Nucleus accumbens (tissue), 56 donors: Measurements from ENCODE around the gene PRDM12.
A peak's percentile ranks its signal among the peaks of the same experiment; 100 is the strongest.
"Not testable (repeated sequence)": the region's sequence is repeated elsewhere in the genome, so short reads cannot be mapped to it uniquely, and the experiment has no call there.

Experiments used
- DNase-seq, 56 donors: peaks; one replicate each; lab custom pipeline; 2025; lab: John Stamatoyannopoulos, UW

Gene PRDM12

DNA sequence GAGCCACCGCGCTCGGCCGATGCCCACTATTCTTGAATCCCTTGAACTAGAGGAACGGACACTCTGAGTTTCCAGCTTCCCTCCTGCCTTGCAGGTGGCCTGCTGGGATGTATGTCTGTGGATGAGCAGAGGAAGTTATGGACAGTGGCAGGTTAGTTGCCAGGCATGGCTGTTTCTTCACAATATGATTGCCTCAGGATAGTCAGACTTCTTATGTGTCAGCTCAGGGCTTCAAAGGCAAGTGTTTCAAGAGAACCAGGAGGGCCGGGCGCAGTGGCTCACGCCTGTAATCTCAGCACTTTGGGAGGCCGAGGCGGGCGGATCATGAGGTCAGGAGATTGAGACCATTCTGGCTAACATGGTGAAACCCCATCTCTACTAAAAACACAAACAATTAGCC lies 21.6 kb downstream of the PRDM12 start:
- DNase-seq = not testable (repeated sequence)

DNA sequence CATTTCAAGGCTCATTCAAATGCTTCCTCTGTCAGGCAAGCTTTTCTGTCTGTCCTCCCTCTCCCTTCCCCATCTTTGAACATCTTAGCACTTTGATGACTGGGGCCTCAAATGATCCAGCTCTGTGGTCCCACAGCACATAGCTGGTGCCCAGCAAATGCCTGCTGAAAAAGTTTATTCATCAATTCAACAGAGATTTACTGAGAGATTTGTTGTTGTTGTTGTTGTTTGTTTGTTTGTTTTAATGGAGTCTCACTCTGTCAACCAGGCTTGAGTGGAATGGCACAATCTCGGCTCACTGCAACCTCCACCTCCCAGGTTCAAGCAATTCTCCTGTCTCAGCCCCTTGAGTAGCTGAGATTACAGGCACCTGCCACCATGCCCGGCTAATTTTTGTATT lies 23.2 kb downstream of the PRDM12 start:
- DNase-seq = no peak

DNA sequence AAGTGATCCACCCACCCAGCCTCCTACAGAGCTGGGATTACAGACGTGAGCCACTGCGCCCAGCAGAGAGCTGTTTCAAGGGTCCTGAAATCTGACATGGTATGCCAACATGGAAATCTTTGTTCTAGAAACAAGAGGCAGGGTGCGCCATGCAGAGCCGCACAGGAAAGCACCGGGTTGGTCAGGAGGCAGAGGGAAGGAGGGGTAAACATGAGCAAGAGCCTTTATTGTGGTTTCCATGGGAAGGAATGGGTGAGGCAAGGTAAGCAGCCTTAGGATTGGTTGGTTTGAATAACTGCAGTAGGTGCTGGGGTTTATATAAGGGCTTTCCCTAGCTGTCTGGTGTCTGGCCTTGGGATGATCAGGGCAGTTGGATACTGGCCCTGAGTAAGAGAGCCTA lies 23.7 kb downstream of the PRDM12 start:
- DNase-seq = no peak

DNA sequence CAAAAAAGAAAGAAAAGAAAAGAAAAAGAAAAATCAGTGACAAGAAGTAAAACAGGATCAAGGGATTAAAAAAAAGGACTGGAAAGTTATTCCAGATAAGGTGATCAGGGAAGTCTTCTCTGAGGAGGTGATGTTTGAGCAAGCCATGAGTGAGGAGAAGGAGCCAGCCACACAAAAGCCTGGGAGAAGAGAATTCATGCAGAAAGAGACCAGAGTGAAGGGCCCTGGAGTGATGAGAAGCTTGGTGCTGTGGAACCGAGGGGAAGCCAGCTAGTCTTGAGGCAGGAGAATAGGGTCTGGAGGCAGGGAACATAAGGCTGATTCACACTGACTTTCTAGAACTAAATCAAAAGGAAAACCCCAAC lies 25.2 kb downstream of the PRDM12 start:
- DNase-seq = no peak

DNA sequence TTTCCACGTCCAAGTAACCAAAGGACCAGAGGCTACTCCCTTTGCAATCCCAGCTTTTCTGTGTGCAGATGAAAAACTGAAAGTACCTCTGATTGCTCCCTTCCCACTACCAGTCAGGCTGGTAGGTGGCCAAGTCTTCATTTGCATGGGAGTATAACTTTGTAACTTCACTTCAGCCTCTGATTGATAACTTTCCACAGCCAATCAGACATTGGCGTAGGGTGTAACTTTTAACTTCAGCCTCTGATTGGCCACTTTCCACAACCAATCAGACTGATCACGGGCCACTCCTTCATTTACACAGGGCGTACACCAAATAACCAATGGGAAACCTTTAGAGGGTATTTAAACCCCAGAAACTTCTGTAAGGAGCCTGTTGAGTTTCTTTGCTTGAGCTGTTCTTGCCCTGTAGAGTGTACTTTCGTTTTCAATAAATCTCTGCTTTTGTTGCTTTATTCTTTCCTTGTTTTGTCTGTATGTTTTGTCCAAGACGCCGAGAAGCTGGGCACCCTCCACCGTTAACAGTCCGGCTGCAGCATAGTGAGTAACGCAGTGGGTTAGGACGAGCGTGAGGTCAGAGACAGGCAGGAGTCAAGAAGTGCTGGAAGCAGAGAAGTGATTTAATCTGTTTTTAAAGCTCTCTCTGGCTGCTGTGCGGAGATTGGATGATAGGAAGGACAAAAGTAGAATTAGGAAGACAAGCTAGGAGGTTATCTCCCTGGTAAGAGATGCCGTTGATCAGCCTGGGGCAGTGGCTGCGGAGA lies 25.7 kb downstream of the PRDM12 start:
- peak in 38 of 56 donors; percentile 3 to 74 (median 36) for DNase-seq

DNA sequence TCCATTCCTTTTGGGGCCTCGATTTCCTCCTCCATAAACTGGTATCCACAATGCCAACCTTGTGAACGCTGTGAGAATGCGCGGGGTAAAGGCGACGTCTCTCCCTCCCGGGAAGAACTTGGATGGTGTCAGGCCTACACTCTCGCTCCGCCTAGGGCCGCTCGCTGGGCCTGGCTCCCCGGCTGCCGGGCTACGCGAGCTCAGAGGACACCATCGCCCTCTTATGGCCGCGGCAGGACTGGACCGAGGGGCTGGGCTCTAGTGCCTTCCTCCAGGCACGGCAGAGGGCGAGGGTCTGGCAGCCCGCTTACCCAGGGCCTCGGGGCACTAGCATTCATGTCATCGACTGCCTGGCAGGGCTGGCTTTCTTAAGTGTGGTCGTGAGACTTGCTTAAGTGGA lies 27.9 kb downstream of the PRDM12 start:
- DNase-seq = peak in 28 of 56 donors; percentile 5 to 51 (median 16)

DNA sequence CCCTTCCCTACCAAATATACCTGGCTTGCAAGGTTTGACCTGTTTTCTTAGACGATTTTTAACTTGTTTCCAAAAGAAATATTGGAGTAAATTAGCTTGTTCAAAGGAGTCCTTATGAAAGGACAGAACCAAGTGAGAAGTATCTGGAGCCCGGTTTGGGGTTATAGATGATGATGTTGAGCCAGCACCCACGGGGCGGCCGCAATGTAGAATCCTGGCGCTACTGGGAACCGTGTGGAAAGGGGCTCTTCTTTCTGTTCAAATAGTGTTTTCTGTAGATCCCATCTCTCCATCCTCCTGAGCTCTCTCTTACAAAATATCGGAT lies 28.7 kb downstream of the PRDM12 start:
- peak in 6 of 56 donors; percentile 15 to 49 (median 27) for DNase-seq

DNA sequence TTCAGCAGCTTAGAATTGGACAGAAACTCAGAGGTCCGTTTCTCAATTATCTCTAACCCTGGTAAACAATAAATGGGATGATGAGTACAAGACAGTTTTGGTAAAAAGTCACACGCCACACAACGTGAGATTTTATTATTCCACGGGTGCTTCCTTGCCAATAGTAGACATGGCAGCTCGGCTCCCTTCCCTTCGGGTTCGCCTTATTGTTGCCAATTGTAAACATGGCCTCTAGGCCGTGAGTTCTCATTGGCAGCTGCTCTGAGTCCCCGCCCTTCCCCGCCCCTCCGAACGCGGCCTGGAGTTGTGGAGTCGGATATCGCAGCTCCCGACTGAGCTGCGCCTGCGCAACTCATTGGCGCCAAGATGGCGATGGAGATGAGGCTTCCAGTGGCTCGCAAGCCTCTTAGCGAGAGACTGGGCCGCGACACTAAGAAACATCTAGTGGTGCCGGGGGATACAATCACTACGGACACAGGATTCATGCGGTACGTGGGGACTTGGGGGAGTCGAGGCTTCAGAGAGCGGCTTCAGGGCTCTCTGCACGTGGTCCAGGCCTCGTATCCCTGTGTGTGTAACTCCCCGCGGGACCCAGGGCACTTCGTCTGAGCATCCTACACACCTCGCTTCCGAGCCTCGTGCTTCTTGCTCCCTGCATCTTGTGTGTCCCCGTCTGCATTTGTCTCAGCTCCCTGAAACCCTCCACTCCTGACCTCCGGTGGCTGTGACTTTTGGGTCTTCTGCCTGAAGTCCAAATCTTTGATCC lies 29.2 kb downstream of the PRDM12 start, which contains the start of gene EXOSC2:
TSS of gene EXOSC2 (plus strand) at position 355 of the 766 bp plus-strand sequence. CDS start at position 367, 12 bp downstream.
- DNase-seq = peak; percentile 72 to 99 (median 96)

DNA sequence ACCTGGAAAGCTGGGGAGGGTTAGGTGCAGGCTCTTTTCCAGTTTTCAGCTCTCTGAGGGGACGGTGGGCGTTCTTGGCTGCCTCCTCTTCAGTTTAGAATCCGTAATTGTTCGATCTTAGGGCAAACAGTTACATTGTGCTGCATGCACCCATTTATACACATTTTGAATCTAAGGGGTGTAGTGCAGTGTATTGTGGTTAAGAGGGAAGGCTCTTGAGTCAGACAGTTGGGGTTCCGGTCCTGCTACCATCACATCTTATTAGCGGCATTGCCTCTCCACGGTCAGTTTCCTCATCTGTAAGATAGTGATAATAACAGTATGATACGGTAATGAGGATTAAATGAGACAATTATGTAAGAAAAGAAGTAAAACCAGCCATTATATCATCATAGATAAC lies 29.8 kb downstream of the PRDM12 start:
- no peak for DNase-seq

DNA sequence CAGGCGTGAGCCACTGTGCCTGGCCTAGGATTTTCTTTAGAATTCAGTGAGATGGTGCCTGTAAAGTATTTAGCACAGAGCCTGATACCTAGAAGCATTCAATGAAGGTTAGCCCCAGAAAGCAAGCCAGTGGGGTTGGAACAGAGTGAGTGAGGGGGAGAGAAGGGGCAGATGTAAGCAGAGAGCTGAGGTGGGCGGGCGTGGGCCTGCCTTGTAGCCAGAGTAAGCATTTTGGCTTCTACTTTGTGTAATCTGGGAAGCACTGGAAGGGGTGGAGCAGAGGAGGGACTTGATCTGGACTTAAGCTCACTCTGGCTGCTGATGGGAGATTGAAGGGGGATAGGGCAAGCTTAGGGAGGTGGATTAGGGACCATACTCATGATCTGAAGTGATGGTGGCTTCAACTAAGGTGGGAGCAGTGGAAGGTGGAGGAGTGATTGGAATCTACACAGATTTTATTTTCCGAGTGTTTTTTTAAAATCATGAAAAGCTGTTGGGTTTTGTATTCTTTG lies 31.8 kb downstream of the PRDM12 start:
- no peak for DNase-seq

DNA sequence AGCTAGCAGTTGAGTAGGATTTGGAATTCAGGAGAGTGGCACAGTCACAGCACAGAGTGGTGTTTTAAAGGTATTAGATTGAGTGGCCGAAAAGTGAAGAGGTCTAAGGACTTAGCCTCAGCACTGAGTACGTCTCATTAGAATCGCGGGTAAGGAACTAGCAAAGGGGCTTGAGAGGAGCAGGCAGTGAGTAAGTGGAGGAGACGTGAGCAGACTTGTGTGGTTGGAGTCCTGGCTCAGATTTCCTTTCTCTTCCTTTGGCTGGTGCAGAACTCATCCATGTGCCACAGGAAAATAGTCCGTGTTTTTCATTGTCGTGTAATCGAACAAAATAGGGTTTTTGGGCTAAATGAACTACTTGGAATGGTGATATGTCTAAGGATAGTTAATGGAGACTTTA lies 32.6 kb downstream of the PRDM12 start:
- no peak for DNase-seq

DNA sequence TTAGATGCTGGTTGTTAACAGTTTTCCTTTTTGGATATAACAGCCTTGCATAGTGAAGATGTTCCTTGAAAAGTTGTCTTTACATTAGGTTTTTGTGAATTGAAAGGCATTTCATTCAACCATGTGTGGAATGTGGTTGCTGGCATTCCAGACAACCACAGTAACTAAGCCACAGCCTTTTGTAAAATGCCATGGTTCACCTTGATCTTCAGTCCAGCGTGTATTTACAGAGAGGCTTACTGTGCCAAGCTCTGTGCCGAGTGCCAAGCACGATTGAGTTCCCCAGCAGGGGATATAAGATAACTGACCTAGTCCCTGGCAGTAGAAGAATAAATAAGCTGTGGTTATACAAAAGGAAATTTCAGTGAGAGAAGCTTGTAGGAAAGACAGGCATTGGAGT lies 34.1 kb downstream of the PRDM12 start:
- DNase-seq = no peak

DNA sequence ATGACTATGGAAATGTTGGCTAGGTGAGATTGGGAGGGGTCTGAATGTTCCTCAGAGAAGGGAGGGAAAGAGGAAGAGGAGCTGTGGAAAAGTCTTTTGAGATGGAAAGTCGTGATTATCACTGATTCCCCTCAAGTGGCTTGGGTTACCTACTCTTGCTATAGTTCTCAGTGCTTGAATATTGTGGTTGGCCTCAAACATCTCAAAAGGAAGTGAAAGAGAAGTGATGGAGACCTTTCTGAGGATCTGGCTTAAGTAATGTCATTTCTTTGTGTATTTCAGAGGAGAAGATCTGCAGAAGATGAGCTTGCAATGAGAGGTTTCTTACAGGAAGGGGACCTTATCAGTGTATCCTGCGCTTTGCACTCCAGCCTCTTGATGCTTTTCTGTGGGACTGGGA lies 34.7 kb downstream of the PRDM12 start:
- no peak for DNase-seq

DNA sequence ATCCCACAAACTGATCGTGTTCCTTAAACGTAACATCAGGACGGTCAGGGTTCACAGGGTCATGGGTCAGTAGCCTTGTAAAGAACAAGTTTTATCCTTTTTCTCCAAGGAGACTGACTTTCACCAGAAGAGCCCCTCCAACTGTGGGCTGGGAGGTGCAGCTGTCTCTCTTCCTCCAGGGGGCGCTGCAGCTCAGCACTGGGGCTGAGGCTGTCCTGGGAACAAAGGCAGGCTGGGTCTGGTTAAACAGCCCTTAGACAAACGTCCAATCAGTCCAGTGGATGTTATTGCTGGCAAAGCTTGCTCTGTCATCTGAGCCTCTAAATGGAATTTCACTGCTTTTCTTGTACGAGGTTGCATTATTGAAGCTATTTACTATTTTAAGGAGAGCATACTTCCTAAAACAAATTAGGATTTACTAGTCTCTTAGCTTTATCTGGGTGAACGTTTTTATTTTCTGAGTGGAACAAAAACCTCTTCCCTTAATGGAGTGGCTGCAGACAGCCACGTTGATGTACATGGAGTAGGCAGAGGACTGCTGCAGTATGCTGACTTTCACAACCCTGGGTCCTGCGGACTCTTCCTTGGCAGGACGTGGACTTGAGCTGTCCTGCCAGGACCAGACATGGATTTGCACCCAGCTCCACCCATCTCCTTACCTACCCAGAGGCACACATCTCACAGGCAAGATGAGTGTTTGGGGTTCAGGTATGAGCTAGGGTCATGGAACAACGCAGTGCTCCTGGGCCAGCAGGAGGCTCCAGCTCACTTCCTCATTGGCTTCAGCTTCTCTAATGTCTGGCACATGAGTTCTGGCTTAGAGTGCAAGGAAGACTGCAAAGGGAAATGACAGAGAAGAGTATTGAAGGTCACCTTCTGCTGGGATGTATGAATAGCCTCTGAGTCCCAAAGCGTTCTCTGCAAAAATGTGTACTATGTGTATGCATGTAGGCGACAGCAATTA lies 36.9 kb downstream of the PRDM12 start:
- DNase-seq = peak in 49 of 56 donors; percentile 7 to 86 (median 51)

DNA sequence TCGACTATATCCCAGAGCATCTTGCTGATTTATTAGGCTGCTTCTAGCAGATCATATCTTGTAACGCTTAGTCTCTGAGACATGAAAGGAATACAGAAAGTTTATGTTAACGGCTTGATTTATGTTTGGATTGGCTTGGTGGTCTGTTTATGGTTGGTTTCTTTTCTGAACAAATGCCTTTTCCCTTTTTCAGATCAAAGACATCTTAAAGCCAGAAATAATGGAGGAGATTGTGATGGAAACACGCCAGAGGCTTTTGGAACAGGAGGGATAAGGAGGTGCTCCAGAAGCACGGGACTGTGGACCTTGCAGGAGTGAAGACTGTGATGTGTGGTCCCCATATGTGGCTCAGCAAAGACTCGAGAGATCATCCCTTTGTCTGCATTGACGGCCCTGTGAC lies 39.1 kb downstream of the PRDM12 start:
- no peak for DNase-seq

DNA sequence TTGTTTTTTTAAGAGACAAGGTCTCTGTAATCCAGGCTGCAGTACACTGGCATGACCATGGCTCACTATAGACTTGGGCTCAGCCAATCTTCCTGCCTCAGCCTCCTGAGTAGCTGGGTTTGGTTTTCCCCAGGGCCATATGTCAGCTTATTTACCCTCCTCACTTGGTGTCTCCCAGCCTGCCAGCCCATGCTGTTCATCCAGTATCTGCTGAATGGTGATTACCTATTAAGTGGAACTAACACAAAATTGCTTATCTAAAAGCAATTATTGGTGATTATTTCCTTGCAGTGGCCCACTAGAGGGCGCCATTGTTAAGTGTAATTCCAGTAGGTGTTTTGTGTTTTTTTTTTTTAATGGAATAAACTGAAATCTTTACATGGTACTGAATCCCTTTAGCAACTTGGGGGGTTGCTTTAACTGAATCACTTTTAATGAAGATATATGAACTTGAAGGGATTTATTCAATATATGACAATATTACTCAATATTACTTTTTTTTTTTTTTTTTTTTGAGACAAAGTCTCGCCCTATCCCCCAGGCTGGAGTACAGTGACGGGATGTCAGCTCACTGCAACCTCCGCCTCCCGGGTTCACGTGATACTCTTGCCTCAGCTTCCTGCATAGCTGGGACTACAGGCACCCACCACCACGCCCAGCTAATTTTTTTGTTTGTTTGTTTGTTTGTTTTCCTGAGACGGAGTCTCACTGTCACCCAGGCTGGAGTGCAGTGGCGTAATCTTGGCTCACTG lies 43.0 kb downstream of the PRDM12 start:
- peak in 26 of 56 donors; percentile 4 to 82 (median 27) for DNase-seq

DNA sequence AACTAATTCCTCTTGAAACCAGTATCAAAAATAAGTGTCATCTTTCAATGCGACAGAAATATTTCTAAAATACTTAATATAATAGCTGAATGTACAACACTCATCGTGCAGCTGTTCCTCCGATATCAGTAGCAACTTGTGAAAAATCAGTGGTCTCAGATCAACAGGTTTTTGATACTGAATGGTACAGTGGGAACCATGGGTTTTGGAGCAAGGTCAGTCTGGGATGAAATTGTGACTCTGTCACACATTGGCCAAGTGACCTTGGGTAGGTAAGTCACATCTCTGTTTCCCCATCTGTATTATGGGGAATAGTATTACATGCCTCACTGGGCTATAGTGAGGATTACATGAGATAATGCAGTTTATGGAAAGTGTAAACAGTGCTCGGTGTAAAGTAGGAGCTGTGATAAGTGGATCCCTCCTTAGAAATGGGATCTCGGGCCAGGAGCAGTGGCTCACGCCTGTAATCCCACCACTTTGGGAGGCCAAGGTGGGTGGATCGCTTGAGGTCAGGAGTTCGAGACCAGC lies 46.5 kb downstream of the PRDM12 start:
- no peak for DNase-seq

DNA sequence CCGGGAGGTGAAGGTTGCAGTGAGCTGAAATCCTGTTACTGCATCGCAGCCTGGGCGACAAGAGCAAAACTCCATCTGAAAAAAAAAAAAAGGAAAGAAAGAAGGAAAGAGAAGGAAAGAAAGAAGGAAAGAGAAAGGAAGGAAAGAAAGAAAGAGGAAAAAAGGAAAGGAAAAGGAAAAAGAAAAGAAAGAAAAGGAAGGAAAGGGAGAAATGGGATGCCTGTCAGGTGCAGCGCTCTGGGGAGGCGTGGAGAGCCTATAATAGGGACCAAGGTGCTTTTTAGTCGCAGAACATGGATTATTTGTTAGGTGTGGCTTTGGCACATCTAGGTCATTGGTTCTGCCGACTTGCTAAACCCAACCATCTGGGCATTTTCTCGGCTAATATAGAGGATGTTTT lies 47.1 kb downstream of the PRDM12 start:
- no peak for DNase-seq

DNA sequence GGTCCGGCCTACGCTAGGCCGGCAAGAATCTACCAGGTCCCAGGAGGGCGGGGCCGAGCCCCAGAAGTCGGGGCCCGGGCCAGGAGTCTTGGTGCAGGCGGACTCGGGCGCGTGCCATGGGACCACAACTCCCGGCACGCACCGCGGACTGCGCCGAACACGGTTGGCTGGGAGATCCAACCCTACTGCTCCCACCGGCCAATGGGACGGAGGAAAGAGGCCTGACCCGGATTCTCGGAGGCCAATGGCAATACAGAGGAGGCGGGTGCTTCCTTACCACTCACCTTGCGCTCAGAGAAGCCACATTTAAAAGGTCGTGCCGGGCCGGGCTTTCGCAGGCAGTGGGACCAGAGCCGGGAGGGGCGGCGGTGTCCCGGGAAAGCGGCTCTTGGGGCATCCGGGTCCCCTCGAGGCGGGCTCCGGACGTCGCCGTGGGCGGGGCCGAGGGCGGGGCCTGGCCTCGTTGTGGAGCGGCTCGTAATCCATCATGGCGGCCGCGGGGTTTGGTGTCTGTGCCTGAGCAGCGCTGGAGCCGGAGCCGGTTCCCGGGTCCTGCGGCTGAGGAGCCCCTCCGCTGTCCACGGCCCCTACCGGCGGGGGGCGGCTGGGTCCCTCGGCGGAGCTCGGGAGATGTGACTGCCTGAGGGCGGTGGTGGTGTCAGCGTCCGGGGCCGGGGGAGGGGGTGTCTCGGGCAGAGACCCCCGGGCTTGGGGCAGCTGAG lies 48.3 kb downstream of the PRDM12 start:
- DNase-seq = peak; percentile 84 to 99 (median 97)
